ENCODE measurements around the gene UIMC1. TPM values are rescaled to one million over a fixed set of nuclear protein-coding genes. Genes with fewer than 3 reads are reported as not detected.
"Not testable (repeated sequence)": the region's sequence is repeated elsewhere in the genome, so short reads cannot be mapped to it uniquely, and the experiment has no call there.

The UIMC1 gene
- total RNA-seq, 1 donor from 2014 or later, result 34.4 TPM

DNA sequence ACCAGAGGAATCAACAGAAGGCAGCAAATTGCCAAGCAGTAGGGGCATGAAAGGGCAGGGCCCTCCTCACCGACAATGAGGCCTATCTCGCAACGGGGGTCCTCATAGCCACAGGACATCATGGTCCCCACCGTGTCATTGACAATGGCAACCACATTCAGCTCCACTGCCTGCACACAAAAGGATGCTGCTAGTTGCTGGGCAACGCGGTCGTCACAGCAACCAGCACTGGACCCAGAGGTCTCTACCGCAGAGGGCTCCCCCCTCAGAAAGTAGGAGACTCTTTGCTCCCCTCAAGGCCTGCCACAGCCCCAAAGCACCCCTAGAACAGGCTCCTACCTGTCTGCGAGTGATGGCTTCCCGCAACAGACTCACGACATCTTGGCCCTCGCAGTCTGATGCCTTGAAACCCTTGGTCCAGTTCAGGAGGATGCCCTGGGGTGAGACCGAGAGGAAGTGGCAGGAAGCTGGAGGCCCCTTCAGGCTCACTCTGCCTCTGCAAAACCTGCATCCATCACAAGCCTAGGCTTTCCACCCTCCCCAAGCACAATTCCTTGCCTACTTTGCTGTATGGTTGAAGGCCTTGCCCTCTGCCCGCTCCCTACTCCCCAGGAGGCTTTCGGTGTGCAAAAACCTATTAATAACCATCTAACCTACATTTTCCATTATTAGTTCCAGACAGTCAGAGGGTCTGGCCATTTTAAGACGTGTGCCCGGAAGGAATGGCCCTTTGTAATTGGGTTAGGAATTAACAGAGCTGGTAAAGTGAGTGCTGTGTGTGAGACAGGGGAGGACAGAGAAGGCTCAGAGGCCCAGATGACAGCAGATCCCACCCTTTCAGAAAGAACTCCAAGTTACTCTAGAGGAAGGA is 122.6 kb downstream of the UIMC1 start:
- DNase-seq (ENCODE audit: low spot score), result no peak

DNA sequence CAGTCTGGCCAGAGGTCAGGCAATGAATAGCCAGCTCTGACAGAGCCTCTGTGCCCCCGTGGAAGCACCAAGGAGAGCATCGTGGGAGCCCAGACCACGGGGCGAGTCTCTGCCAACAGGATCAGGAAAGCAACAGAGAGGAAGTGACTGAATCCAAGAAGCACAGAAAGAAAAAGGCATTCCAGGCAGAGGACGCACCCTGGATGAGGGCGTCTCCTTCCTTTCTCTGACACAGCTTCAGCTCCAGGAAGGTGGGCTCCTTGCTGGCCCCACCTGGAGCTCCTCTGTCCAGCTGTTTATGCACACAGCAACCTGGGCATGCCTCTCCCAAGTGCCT is 124.0 kb downstream of the UIMC1 start:
- no peak for DNase-seq (ENCODE audit: low spot score)

DNA sequence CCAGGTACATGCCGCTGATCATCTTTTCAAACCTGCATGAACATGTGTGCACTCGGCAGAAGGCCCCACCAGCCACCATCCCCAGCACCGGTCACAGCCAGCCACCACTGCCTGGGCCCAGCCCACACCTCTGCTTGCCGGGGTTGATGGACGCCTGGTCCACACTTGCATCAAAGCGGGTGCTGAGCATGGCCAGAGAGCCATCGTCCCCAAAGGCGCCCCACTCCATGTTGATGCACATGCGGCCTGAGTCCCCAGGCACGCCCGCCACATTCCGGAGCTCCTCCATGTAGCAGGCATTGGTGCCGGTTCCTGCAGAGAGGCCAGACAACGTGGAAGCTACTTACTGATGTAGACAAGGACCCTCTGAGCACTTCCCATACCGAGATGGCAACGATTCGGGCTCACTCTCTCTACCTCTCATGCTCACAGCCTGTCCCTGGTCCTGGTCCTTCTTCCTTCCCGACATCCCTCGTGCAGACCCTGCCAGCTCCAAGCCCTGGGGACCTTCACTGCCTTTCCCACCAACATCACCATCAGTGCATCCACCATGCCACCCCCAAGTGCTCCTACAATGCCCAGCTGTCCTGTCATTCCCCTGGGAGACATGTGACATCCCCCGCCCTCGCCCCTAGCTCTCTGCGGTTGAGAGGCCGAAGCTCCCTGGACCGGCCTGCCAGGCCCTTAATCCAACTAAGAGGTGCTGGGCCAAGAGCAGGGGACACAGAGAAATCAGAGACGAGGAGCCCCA is 124.6 kb downstream of the UIMC1 start:
- DNase-seq (ENCODE audit: low spot score), result no peak

DNA sequence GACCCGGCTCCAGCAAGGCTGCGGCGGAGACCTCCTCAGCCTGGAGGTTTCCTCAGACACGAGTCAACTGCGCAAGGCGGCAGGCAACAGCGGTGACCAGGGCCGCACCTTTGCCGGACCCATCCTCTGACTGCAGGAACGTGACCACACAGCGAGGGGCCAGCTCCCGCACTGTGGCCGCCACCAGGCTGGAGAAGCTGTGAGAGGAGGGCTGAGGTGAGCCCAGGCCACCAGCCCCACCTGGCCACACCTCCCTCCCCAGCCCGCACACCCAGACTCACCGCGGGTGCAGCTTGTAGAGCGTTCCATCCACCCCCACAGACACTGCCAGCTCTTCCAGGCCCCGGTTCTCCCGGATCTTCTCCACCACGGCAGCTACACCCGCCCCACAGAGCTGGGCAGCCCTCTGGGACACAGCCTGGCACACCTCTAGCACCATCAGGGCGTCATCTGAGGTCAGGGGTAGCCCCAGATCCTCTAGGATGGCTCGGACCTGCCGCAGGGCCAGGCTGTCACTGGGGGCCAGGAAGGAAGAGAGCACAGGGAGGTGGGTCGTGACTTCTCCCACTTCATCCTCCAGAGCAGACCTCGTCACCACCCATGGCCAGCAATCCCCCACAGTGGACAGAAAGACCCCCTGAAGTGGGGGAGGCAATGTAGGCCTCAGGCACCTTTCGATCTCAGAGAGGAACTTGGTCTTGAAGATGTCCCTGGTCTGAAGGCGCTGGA is 125.4 kb downstream of the UIMC1 start:
- no peak for DNase-seq (ENCODE audit: low spot score)

DNA sequence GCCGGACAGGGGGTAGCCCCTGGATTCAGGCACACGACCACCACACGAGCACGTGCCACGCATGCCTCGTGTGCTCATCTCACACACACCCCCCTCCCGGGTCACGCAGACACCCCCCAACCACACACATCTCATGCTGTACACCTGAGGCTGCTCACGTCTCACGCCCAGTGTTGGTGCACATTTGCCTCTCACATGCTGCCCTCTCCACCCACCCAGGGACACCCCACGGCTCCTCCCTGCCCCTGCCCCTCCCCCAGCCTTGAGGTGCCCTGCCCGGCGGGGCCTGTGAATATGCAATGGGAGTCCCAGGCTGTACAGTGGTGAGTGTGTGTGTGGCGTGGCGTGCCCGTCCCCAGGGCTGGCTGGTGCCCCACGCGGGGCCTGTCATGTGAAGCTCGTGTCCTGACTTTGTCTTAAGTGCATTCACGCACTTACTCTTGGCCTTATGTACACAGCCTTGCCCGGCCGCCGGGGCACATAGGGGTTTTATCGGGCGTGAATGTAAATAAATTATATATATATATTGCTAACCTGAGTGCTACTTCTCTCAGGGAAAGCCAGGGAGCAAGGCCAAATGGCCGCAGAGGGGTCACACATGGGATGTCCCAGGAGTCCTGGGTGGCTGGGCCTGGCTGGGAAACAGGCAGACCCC is 126.1 kb downstream of the UIMC1 start:
- DNase-seq (ENCODE audit: low spot score), result no peak

DNA sequence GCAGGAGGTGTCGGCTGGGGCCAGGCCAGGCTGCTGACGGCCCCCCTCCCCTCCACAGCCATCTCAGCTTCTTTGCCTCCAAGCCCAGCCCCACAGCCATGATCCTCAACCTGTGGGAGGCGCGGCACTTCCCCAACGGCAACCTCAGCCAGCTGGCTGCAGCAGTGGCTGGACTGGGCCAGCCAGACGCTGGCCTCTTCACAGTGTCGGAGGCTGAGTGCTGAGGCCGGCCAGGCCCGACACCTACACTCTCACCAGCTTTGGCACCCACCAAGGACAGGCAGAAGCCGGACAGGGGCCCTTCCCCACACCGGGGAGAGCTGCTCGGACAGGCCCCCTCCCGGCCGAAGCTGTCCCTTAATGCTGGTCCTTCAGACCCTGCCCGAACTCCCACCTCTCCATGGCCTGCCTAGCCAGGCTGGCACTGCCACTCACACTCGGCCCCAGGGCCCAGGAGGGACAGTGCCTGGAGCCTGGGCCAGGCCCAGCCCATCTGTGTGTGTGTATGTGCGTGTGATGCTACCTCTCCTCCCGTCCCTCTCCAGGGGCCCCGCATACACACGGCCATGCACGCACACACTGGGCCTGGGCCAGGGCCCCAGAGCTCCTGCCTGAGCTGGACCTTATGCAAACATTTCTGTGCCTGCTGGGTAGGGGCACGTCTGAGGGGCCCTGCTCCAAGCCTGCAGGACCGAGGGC is 126.8 kb downstream of the UIMC1 start:
- DNase-seq (ENCODE audit: low spot score), result no peak

DNA sequence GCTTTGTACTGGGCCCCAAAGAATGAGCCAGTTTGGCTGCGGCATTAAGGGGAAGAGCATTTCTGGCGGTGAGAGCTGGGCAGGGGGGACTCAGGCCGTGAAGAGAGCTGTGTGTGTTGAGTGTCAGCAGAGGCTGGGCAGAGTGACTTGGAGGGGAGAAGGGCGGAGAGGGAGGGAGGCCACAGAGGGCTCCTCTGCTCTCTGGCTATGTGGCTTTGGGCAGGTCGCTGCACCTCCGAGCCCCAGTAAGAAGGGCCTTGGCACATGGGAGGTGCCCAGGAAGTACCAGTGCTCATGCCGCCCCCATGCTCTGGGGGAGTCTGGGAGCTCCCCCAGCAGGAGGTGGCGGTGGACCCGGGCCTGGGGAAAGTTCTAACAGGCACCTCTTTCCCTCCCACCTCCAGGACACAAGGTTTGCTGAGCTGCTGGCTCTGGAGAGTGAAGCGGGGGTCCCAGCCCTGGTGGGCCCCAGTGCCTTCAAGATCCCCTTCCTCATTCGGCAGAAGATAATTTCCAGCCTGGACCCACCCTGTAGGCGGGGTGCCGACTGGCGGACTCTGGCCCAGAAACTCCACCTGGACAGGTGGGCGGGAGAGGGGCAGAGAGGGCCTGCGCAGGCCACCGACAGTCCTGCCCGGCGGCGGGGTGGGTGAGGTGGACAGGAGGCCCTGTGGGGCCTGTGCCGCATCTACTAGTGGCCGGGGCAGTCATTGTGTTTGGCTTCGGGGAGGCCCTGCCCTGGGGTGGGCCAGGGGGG is 127.5 kb downstream of the UIMC1 start:
- DNase-seq (ENCODE audit: low spot score), result no peak

DNA sequence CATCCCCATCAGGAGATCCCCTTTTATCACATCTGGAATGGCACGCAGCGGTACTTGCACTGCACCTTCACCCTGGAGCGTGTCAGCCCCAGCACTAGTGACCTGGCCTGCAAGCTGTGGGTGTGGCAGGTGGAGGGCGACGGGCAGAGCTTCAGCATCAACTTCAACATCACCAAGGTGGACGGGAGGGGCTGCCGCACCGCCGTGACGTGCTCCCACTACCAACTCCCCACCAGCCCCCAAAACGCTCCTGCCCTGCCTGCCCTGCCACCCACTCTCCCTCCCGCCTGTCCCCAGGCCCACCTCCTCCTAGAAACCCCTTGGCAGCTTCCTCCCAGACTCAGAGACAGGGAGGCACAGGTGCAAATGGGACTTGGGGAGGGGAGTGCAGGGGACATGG is 128.1 kb downstream of the UIMC1 start:
- DNase-seq (ENCODE audit: low spot score), result no peak

DNA sequence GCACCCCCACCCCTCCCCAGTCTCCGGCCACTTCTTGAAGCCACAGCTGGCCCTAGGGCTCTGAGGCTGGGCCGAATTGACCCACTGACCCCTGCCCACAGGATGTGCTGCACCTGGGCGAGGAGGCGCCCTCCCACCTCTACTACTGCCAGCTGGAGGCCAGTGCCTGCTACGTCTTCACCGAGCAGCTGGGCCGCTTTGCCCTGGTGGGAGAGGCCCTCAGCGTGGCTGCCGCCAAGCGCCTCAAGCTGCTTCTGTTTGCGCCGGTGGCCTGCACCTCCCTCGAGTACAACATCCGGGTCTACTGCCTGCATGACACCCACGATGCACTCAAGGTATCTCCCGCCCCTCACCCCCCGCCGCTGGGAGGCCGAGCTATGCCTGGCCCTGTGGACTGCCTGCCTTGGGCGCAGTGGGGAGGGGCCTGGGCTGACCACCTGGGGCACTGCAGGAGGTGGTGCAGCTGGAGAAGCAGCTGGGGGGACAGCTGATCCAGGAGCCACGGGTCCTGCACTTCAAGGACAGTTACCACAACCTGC is 128.7 kb downstream of the UIMC1 start:
- no peak for DNase-seq (ENCODE audit: low spot score)

DNA sequence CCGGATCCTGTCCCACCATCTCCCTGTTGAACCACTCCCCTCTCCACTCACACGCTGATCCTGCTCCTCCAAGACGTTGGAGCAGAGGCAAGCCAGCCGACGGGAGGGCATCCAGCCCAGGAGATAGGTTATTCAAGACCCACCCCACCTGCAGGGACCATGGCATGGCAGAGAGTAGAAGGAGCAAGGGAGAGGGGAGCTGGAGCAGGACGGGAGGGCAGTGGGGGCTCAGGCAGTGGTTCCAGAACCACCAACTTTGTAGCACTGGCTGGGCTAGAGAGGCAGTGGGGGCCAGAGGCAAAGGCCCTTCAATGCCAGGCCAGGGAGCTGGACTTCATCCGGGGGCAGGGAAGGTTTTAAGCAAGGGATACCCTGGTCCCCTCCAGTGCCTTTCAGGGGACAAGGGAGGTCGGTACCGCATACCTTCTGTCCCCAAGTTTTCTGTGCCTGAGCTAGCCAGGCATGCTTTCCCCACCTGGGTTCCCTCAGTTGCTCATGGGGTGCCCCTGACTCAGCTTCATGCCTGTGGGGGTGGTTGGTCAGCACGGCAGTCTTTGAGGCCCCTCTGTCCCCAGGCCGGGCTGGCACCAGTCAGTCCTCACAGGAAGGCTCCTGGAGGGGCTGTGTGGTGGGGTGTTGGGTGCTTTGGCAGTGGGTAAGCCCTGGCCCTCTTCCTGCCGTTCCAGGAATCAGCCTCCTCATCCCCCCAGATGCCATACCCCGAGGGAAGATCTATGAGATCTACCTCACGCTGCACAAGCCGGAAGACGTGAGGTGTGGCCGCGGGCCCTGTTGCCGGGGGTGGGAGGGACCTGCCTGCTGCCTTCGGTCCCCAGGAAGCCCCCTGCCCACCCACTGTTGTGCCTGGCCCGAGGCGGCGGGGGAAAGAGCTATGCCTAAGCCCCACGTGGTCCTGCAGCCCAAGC is 129.8 kb downstream of the UIMC1 start:
- no peak for DNase-seq (ENCODE audit: low spot score)

DNA sequence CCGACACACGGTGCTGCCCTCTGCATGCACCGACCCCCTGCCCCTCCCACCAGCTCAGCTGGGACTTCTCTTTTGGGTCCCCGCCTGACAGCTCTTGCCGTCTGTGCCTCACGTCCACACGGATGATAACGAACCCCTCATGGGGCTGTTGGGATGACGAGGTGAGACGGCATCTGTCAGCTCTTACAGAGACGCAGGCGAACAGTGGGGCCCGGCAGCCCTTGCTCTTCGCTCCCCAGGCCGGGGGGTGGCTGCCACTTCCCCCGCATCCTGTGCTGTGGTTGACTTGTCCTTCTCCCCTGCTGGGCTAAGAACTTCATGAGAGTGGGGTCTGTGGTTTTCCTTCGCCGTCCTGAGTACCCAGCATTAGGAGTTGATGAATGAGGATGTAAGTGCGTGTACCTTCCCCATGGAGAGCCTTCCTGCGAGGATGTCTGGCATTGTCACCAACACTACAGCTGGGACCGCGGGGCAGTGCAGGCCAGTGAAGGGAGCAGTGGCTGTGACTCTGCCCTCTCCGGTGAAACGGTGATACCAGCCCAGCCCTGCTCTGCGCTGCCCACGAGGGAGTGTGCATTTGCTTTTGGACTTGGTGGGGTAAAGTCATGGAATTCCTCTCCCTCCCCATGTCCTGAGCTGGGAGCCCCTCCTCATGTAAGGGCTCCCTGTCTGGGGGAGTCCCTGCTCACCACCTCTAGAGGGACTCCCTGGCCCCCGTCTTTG is 130.6 kb downstream of the UIMC1 start:
- DNase-seq (ENCODE audit: low spot score), result no peak

DNA sequence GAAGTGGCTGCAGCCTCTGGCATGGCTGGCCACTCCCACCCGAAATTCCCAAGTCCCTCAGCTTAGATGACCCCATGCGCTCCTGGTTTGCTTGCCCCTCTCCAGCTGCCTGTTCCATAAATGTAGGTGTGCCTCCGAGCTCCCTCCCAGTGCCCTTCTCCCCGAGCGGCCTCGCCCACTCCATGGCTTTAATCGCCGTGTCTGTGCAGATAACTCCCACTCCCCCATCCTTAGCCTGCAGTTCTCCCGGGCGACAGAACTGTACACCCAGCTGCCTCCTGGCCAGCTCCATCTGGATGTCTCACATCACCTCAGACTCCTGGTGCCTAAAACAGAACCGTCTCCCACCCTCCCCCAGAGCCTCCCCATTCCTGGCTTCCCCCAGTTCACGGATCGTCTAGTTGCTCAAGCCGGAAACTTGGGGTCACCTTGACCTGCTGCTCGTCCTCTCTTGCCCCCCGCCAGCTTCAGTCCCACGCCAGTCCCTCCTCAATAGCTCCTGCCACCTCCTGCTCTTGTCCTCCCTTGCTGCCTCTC is 131.5 kb downstream of the UIMC1 start:
- DNase-seq (ENCODE audit: low spot score), result no peak

DNA sequence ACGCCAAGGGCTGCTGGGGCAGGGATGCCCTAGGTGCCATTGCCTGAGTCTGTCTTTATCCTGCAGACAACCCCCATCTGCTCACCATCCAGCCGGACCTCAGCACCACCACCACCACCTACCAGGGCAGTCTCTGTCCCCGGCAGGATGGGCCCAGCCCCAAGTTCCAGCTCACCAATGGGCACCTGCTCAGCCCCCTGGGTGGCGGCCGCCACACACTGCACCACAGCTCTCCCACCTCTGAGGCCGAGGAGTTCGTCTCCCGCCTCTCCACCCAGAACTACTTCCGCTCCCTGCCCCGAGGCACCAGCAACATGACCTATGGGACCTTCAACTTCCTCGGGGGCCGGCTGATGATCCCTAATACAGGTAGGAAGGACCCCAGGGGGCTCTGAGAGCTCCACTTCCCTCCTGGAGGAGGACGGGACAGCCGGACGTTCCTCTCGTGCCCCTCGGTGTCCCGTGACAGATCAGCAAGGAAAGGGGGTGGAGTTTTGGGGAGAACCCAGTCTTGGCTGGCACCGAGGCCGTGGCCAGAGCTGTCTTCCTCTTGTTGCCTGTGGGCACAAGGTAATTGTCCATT is 132.3 kb downstream of the UIMC1 start:
- no peak for DNase-seq (ENCODE audit: low spot score)

DNA sequence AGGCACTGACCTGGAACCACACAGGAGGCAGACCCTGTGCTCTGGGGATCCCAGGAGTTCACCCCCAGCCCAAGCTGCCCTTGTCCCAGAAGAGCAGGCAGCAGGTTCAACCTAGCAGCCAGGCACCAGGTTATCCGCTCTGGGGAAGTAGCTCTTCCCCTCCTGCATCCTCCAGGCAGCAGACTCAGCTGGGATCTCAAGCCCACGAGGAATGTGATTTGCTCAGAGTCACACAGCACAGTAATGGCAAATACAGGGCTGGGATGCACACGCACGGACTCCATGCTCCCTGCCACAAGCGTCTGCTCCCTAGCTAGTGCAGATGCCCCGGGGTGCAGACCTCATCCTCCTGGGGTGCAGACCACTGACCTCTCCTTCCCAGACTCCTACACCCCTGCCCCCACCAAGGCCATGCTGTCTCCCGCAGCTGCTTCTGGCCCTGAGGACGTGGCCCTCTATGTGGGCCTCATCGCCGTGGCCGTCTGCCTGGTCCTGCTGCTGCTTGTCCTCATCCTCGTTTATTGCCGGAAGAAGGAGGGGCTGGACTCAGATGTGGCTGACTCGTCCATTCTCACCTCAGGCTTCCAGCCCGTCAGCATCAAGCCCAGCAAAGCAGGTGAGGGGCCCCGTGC is 132.9 kb downstream of the UIMC1 start:
- no peak for DNase-seq (ENCODE audit: low spot score)

DNA sequence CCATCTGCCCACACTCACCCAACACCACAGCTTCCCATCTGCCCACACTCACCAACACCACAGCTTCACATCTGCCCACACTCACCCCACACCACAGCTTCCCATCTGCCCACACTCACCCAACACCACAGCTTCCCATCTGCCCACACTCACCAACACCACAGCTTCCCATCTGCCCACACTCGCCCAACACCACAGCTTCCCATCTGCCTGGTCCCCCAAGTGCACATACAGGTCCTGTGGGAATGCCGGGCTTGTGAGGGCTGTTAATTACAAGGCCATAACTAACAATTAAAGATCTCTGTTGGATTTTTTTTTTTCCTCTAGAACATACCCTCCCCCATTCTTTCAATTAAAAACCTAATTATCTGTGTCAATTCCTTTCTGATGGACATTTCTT is 133.6 kb downstream of the UIMC1 start:
- DNase-seq (ENCODE audit: low spot score), result not testable (repeated sequence)

DNA sequence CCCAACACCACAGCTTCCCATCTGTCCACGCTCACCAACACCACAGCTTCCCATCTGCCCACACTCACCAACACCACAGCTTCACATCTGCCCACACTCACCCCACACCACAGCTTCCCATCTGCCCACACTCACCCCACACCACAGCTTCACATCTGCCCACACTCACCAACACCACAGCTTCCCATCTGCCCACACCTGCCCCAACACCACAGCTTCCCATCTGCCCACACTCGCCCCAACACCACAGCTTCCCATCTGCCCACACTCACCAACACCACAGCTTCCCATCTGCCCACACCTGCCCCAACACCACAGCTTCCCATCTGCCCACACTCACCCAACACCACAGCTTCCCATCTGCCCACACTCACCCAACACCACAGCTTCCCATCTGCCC is 134.0 kb downstream of the UIMC1 start:
- not testable (repeated sequence) for DNase-seq (ENCODE audit: low spot score)

DNA sequence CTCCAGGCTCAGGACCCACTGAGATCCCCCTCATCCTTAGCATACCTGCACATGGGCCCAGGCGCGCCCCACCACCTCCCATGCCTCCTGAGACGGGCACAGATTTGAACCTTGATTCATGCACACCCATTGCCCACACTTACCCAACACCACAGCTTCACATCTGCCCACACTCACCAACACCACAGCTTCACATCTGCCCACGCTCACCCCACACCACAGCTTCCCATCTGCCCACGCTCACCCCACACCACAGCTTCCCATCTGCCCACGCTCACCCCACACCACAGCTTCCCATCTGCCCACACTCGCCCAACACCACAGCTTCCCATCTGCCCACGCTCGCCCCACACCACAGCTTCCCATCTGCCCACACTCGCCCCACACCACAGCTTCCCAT is 135.9 kb downstream of the UIMC1 start:
- not testable (repeated sequence) for DNase-seq (ENCODE audit: low spot score)

All from mucosa of gallbladder (tissue), 1 donor.